KBM-7 (cell line): ENCODE results near the gene CXCL17.
A peak's percentile ranks its signal among the peaks of the same experiment; 100 is the strongest.

Source experiments
- DNase-seq: peaks from one replicate; pipeline ENCODE4 v3.0.0-alpha.2; 2015
- in situ Hi-C: fragments of 300-500 bp; cut with MboI; formaldehyde crosslinking; loops from 2 replicates; pipeline ENCODE4 v1.14.3; 2020; ENCODE audit warnings: low sequenced_read_pairs, low pct_unique_long_range_greater_than_20kb, mixed read lengths

CXCL17 gene

GRCh38 chr19:42407085-42407815, 35.5 kb downstream of the CXCL17 start:
- DNase-seq: no peak
- in situ Hi-C loops: loop anchor here (25.0 kb wide), 1 partner anchor 295 kb away; no protein-coding TSS in a partner anchor

DNA sequence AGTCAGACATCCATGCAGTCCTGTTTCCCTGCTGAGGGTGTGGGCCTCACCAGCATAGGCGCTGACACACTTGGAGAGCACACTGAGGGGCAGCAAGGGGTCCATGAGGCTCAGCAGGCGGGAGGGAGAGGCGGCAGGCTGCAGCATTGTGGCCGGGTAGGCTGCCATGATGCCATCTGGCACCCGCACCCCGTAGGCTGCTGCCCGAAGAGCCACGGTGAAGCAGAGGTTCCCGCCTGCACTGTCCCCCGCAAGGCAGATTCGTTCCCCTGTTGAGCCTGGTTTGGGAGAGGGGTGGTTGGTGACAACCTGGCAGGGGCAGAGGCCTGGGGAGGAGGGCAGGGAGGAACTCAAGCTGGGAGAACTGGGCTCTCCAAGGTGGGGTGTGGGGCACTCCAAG, 36.6 kb downstream of the CXCL17 start:
- no peak for DNase-seq
- in situ Hi-C loops: loop anchor here (25.0 kb wide), 1 partner anchor 294 kb away; no protein-coding TSS in a partner anchor

DNA sequence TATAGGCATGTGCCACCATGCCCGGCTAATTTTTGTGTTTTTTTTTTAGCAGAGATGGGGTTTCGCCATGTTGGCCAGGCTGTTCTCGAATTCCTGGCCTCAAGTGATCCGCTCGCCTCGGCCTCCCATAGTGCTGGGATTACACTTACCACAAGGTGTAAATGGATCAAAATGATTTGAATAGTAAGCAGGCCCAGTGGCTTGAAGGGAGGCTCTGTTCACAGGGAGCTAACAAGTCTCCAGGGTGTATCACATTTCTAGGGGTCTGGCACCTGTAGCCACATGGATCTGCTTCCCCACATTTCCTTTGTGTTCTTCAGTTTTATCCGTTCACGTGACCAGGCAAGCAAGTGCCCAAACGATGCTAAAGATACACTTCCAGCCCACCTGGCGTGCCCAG, 39.2 kb downstream of the CXCL17 start:
- no peak for DNase-seq
- in situ Hi-C loops: loop anchor here (25.0 kb wide), 1 partner anchor 291 kb away; no protein-coding TSS in a partner anchor

- in situ Hi-C loops: loop anchor here (25.0 kb wide), 1 partner anchor 290 kb away; no protein-coding TSS in a partner anchor
- no peak for DNase-seq
These were observed 40.2 kb downstream of the CXCL17 start for GRCh38 chr19:42402376-42403116.

- DNase-seq: peak; percentile 69
- in situ Hi-C loops: loop anchor here (25.0 kb wide), 1 partner anchor 289 kb away; no protein-coding TSS in a partner anchor
These were observed 41.1 kb downstream of the CXCL17 start for GRCh38 chr19:42401365-42402303.

DNA sequence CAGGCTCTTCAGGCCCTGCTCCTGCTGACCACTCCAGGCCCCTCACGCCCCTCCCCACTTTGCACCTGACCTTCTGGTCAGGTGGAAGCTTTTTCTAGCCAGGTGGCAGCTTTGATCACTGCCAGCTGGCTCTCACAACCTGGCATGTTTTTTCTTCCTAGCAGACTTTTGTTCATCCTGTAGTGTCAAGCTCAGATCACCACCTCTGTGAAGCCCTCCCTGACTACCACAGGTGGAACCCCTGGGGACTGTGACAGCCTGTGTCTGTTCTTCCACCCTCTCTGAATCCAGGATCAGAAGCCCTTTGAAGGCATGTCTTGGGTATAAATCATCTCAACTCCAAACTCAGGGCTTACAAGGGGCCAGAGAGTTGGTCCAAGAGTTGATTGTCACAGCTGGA, 42.3 kb downstream of the CXCL17 start:
- no peak for DNase-seq
- in situ Hi-C loops: loop anchor here (25.0 kb wide), 1 partner anchor 288 kb away; no protein-coding TSS in a partner anchor

DNA sequence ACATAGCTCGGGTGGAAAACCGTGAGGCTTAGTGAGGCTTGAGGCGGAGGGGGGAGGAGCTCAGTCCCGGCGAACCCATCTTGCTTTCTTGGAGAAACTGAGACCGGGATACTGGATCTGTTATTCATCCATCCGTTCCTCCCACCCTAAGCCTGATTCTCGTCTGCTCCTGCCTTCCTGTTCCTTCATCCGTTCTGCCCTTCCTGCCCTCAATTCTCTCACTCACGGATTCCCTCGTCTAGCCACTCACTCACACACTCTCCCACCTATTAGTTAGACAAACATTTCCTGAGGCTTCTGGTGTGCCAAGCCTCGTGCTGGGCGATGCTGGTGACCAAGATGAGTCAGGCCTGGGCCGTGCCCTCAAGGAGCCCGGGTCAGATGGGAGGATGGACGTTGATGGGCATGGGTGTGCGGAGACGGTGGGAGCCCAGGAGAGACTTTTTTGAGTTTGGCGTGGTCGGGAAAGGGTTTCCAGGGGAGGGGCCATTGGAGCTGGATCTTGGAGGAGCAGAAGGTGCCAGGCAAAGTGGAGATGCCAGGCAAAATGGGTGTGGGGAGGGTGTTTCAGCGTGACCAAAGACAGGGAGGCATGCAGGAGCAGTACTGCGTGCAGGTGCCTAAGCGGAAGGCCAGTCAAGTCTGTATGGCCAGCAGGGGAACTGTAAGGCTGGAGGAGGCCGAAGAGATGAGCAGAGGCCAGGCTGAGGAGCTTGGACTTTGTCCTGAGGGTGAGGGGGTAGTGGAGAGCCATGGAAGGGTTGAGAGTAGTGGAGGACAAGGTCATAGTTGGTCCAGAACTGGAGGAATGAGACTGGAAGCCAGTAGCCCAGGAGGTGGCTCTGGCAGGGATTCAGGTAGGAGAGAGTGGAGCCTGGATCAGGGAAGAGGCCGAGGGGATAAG, 45.2 kb downstream of the CXCL17 start:
- DNase-seq: no peak
- in situ Hi-C loops: no loop called here

DNA sequence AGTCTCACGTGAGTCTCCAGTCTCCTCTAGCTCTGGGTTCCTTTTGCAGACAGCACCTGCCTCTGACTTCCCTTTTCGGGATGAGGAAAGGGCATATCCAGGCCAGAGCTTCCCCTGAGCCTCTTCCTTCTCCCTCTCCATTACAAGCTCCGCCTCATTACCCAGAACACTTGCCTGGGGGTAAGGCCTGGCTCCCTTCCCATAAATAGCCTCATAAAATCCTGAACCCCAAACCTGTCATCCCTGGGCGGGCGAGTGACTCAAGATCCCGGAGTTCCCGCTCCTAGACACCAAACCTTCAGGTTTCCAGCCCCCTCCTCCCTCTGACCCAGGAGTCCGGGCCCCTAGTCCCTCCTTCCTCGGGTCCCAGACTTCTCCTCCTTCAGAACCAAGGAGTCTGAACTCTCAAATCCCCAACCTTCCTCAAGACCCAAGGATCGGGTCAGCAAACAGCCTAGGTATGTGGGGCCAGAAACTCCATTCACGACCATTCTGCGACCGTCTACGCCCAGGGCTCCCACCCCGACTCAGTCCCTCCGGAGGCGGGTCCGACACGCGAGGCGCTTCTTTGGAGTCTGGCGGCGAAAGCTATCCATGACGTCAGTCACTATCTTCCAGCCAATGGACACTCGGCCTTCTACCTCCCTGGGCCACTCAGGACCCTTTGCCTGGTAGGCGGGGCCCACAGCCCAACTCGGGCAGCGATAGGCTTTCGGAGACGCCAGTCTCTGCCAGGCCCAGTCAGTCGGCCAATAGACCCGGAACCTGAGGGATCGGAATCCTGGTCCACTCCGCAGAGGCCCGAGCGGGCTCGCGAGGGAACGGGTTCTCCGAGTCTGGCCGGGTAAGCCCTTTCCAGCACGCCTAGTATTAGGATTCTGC, 46.1 kb downstream of the CXCL17 start:
- in situ Hi-C loops: no loop called here

DNA sequence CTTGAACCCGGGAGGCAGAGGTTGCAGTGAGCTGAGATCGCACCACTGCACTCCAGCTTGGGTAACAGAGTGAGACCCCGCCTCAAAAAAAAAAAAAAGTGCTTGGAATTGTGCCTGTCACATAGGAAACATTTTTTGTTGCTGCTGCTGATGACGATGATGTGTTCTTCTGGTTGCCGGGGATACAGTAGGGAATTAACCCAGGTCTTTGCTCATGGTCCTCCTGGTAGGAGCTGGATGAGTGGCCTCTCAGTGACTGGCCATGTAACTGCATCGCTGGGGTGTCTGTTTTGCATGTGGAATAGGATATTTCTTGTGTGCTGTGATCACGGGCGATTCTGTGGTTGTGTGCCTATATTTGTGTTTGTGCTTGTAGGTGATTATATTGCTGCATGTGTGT, 48.0 kb downstream of the CXCL17 start:
- in situ Hi-C loops: no loop called here
- DNase-seq: no peak

More for the DNA sequence above, 46.1 kb downstream of the CXCL17 start:
- DNase-seq: peak; percentile 99

DNA sequence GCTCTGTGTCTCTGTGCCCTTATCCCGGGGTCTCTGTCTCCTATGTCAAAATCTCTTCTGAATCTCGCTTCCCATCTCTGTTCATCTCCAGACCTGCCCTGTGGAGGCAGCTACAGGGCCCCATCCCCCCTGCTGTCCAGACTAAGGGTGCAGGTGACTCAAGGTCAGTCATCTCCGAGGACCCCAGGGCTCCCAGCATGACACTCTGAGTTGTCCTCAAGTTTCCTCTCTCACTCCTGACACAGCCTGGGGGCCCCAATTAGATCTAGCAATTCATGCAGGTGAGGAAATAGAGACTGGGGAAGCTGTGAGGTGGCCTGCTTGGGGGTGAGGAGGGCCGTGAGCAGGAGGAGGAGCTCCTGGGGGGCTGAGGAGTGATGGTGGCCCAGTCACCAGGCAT, 50.6 kb downstream of the CXCL17 start:
- in situ Hi-C loops: no loop called here
- no peak for DNase-seq

DNA sequence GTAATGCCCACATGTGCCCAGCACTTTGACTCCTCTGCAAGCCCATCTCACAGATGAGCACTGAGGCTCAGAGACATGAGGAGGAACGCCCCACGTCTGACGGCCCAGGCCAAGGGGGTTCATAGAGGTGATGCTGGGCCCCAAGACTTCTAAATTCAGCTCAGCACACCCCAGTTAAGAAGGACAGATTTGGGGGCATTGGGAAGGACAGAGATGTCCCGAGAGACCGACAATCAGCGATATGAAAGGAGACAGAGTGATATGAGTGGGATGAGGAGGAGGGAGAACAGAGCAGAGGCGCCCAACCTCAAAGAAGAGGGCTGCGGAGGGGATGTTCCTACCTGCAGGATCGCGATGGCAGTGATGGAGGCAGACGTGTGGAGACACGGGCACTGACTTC, 52.8 kb downstream of the CXCL17 start, which contains the start of gene CNFN:
TSS of gene CNFN (minus strand) at position 399 of the 400 bp plus-strand sequence. CDS start 1,260 bp downstream, outside the sequence.
- no peak for DNase-seq

GRCh38 chr19:42388851-42389489, 53.8 kb downstream of the CXCL17 start:
- DNase-seq: no peak
- in situ Hi-C loops: no loop called here

More for the DNA sequence above, 52.8 kb downstream of the CXCL17 start, which contains the start of gene CNFN:
- in situ Hi-C loops: no loop called here

DNA sequence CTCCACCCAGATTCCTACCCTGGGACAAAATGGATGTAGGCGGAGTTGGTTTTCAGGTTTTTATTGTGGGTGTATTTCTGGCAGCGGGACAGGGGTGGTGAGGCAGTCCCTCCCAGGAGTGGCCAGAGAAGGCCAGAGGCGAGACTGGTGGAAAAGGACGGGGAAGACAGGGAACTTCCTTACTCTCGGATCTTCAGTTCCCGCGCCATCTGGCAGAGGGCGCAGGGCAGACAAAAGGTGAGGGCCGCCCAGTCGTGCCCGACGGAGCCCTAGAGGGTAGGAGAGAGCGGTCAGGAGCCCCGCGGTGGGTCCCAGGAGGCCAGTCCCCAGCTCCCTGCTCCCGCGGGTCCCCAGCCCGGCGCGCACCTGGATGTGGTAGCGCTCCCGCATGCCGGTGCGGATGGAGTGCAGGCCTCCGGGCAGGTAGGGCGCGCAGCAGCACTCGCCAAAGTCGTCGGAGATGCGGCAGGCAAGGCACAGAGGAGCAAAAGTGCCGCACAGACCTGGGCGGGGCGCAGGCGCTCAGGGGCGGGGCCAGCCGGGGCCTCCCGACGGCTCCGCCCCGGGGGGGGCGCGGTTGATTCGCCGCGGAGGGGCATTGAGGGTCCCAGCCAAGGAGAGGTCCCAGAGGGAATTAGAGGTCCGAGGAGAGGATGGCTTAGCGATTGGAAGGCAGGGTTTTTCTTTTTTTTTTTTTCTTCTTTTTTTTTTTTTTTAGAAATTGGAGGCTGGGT, 55.6 kb downstream of the CXCL17 start:
- in situ Hi-C loops: no loop called here
- peak; percentile 78 for DNase-seq

DNA sequence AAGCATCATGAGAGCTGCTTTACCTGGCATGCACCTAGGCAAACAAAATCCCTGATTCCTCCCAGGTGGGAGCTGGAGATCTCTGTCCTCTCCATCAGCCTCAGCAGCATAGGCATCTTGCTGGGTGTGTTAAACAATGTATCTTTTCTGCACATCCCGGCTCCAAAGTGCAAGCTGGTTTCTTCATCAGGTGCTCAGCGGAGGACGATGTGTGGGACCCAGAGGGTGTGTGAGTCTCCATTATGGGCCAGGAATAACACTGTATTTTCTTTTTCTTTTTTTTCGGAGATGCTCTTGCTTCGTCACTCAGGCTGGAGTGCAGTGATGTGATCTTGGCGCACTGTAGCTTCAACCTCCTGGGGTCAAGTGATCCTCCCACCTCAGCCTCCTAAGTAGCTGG, 62.6 kb downstream of the CXCL17 start:
- no peak for DNase-seq
- in situ Hi-C loops: no loop called here
